ENCODE measurements around the gene VPS13D. TPM values are rescaled to one million over a fixed set of nuclear protein-coding genes. Genes with fewer than 3 reads are reported as not detected.
"Not testable (repeated sequence)": the region's sequence is repeated elsewhere in the genome, so short reads cannot be mapped to it uniquely, and the experiment has no call there.

VPS13D gene
- total RNA-seq, 1 experiment from 2014 or later, result 33.1 TPM

DNA sequence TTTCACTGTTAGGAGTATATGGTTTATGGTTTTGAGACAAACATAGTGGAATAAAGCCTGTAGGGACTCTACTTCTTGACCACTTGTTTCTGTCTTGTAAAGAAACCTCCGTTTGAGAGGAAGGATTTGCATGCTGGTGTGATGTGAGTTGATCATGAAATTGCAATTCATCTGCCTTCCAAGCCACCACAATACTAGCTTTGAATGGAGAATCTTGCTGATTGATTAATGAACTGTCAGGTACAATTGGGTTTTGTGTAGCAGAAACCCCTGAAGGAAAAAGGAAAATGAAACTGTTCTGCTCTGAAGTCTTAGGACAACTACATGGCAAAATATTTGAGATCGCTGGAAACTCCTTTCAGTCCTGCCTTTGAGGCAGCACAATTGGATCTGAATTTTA lies 90.7 kb downstream of the VPS13D start:
- DNase-seq (ENCODE audit: low read depth, low spot score) (no peak), ATAC-seq (no peak)
- TF ChIP-seq, protein P1, sequence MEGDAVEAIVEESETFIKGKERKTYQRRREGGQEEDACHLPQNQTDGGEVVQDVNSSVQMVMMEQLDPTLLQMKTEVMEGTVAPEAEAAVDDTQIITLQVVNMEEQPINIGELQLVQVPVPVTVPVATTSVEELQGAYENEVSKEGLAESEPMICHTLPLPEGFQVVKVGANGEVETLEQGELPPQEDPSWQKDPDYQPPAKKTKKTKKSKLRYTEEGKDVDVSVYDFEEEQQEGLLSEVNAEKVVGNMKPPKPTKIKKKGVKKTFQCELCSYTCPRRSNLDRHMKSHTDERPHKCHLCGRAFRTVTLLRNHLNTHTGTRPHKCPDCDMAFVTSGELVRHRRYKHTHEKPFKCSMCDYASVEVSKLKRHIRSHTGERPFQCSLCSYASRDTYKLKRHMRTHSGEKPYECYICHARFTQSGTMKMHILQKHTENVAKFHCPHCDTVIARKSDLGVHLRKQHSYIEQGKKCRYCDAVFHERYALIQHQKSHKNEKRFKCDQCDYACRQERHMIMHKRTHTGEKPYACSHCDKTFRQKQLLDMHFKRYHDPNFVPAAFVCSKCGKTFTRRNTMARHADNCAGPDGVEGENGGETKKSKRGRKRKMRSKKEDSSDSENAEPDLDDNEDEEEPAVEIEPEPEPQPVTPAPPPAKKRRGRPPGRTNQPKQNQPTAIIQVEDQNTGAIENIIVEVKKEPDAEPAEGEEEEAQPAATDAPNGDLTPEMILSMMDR (IDR thresholded peaks at IDR 0.05), result no peak
- TF ChIP-seq SIN3A (IDR thresholded peaks at IDR 0.05; ENCODE audit: borderline replicate concordance, insufficient read depth, low read depth, low read length), result no peak
- TF ChIP-seq, protein P2, sequence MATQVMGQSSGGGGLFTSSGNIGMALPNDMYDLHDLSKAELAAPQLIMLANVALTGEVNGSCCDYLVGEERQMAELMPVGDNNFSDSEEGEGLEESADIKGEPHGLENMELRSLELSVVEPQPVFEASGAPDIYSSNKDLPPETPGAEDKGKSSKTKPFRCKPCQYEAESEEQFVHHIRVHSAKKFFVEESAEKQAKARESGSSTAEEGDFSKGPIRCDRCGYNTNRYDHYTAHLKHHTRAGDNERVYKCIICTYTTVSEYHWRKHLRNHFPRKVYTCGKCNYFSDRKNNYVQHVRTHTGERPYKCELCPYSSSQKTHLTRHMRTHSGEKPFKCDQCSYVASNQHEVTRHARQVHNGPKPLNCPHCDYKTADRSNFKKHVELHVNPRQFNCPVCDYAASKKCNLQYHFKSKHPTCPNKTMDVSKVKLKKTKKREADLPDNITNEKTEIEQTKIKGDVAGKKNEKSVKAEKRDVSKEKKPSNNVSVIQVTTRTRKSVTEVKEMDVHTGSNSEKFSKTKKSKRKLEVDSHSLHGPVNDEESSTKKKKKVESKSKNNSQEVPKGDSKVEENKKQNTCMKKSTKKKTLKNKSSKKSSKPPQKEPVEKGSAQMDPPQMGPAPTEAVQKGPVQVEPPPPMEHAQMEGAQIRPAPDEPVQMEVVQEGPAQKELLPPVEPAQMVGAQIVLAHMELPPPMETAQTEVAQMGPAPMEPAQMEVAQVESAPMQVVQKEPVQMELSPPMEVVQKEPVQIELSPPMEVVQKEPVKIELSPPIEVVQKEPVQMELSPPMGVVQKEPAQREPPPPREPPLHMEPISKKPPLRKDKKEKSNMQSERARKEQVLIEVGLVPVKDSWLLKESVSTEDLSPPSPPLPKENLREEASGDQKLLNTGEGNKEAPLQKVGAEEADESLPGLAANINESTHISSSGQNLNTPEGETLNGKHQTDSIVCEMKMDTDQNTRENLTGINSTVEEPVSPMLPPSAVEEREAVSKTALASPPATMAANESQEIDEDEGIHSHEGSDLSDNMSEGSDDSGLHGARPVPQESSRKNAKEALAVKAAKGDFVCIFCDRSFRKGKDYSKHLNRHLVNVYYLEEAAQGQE (IDR thresholded peaks at IDR 0.05; ENCODE audit: insufficient read depth in 1 of 2, low read depth in 2 of 2, low read length in 1 of 2), result no peak
- no peak for TF ChIP-seq POLR2AphosphoS5 (IDR thresholded peaks at IDR 0.05; ENCODE audit: low read depth, low read length)
- CTCF ChIA-PET, result interaction anchor here (0.6 kb wide), 1 partner anchor 340 kb away, joined by 4 read pairs; no protein-coding TSS in a partner anchor
- Histone ChIP-seq H3K27ac (ENCODE audit: low read length) (no peak overlapping the region), H3K4me1 (ENCODE audit: control insufficient read depth, insufficient read depth, low read length) (no peaks in the 10 kb centered on the region), H3K27me3 (ENCODE audit: control insufficient read depth, insufficient read depth, low read length) (no peaks in the 10 kb centered on the region), H3K4me3 (ENCODE audit: low read depth in 2 of 2, low read length in 2 of 2) (no peak overlapping the region), H3K36me3 (ENCODE audit: control insufficient read depth, insufficient read depth, low read length) (0 out of 2 replicates have a peak, but pooled peaks cover 4% of the 10 kb centered on the region), H3K9me3 (ENCODE audit: control insufficient read depth, insufficient read depth, low read depth, low read length) (no peaks in the 10 kb centered on the region)
- POLR2A ChIA-PET, result no interaction called here
- in situ Hi-C loops (cut with HindIII; ENCODE audit: low pct_unique_long_range_greater_than_20kb, low sequenced_read_pairs) (no loop called here), intact Hi-C loops (cut with micrococcal nuclease; ENCODE audit: unreplicated experiment) (loop anchor here (5.0 kb wide), 1 partner anchor 302 kb away; no protein-coding TSS in a partner anchor)
- no TSS peak for BruUV-seq (replicated peaks)

DNA sequence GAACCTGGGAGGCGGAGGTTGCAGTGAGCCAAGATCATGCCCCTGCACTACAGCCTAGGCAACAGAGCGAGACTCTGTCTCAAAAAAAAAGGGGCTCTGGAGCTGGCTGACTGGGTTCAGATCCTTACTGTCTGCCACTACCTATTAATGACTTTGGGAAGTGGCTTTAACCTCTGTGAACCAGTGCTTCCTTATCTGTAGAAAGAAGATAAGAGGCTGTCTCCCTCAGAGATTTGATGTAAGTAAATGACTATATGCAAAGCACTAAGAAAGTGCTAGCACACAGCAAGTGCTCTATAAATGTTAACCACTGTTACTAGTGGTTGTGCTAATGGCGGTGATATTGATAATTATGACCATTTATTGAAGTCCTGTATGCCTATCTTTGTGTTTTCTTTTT lies 94.6 kb downstream of the VPS13D start:
- no peak overlapping the region for H3K27ac ChIP-seq (ENCODE audit: low read length)
- no peaks in the 10 kb centered on the region for H3K27me3 ChIP-seq (ENCODE audit: control insufficient read depth, insufficient read depth, low read length)
- no peaks in the 10 kb centered on the region for H3K9me3 ChIP-seq (ENCODE audit: control insufficient read depth, insufficient read depth, low read depth, low read length)
- intact Hi-C loops (cut with micrococcal nuclease; ENCODE audit: unreplicated experiment), result loop anchor here (5.0 kb wide), 1 partner anchor 298 kb away; no protein-coding TSS in a partner anchor
- CTCF ChIA-PET, result no interaction called here
- in situ Hi-C loops (cut with HindIII; ENCODE audit: low pct_unique_long_range_greater_than_20kb, low sequenced_read_pairs), result no loop called here
- H3K36me3 ChIP-seq (ENCODE audit: control insufficient read depth, insufficient read depth, low read length), result 0 out of 2 replicates have a peak, but pooled peaks cover 4% of the 10 kb centered on the region
- POLR2A ChIA-PET, result no interaction called here
- DNase-seq (ENCODE audit: low read depth, low spot score) (no peak), ATAC-seq (no peak)
- no peaks in the 10 kb centered on the region for H3K4me1 ChIP-seq (ENCODE audit: control insufficient read depth, insufficient read depth, low read length)
- no TSS peak for BruUV-seq (replicated peaks)
- TF ChIP-seq, protein P1 (IDR thresholded peaks at IDR 0.05), result no peak
- TF ChIP-seq, protein P2 (IDR thresholded peaks at IDR 0.05; ENCODE audit: insufficient read depth in 1 of 2, low read depth in 2 of 2, low read length in 1 of 2), result no peak
- TF ChIP-seq POLR2AphosphoS5 (IDR thresholded peaks at IDR 0.05; ENCODE audit: low read depth, low read length) (no peak), SIN3A (IDR thresholded peaks at IDR 0.05; ENCODE audit: borderline replicate concordance, insufficient read depth, low read depth, low read length) (no peak), TCF7L2 (IDR thresholded peaks at IDR 0.05; ENCODE audit: low read depth, low read length) (no peak)
- H3K4me3 ChIP-seq (ENCODE audit: low read depth in 2 of 2, low read length in 2 of 2), result no peak overlapping the region

DNA sequence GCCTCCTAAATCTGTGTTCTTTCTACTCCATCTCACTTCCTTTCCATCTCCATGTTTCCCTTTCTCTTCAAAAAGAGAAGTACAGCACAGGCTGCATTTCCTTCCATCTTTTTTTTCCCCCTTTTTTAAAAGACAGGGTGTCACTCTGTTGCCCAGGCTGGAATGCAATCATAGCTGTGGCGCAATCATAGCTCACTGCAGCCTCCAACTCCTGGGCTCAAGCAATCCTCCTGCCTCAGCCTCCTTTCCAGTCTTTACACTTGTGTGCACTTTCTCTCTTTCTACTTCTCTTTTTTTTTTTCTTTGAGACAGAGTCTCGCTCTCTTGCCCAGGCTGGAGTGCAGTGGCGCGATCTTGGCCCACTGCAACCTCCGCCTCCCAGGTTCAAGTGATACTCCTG lies 95.1 kb downstream of the VPS13D start:
- intact Hi-C loops (cut with micrococcal nuclease; ENCODE audit: unreplicated experiment), result loop anchor here (5.0 kb wide), 1 partner anchor 297 kb away; no protein-coding TSS in a partner anchor
- CTCF ChIA-PET; H3K4me3 ChIP-seq (ENCODE audit: low read depth in 2 of 2, low read length in 2 of 2); H3K27ac ChIP-seq (ENCODE audit: low read length); H3K9me3 ChIP-seq (ENCODE audit: control insufficient read depth, insufficient read depth, low read depth, low read length); DNase-seq (ENCODE audit: low read depth, low spot score); H3K36me3 ChIP-seq (ENCODE audit: control insufficient read depth, insufficient read depth, low read length); BruUV-seq (replicated peaks); in situ Hi-C loops (cut with HindIII; ENCODE audit: low pct_unique_long_range_greater_than_20kb, low sequenced_read_pairs); H3K27me3 ChIP-seq (ENCODE audit: control insufficient read depth, insufficient read depth, low read length); ATAC-seq; H3K4me1 ChIP-seq (ENCODE audit: control insufficient read depth, insufficient read depth, low read length); POLR2A ChIA-PET: not testable (repeated sequence)

Data from Panc1 (cell line).